NB4 (cell line): ENCODE data around the gene SIRPB2.

Experiments
- MAX ChIP-seq: IDR thresholded peaks from 2 replicates; pipeline ENCODE4 v1.6.1; 2011; ENCODE audit warnings: low read depth, low read length
- MYC ChIP-seq: IDR thresholded peaks from 2 replicates; pipeline ENCODE4 v1.6.1; 2011; ENCODE audit warnings: low read depth, low read length
- TF ChIP-seq, protein P1 (sequence below): IDR thresholded peaks from one replicate; pipeline ENCODE4 v1.5.1; 2012; ENCODE audit warnings: low read depth, low read length

- TF ChIP-seq, protein P1, sequence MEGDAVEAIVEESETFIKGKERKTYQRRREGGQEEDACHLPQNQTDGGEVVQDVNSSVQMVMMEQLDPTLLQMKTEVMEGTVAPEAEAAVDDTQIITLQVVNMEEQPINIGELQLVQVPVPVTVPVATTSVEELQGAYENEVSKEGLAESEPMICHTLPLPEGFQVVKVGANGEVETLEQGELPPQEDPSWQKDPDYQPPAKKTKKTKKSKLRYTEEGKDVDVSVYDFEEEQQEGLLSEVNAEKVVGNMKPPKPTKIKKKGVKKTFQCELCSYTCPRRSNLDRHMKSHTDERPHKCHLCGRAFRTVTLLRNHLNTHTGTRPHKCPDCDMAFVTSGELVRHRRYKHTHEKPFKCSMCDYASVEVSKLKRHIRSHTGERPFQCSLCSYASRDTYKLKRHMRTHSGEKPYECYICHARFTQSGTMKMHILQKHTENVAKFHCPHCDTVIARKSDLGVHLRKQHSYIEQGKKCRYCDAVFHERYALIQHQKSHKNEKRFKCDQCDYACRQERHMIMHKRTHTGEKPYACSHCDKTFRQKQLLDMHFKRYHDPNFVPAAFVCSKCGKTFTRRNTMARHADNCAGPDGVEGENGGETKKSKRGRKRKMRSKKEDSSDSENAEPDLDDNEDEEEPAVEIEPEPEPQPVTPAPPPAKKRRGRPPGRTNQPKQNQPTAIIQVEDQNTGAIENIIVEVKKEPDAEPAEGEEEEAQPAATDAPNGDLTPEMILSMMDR, result no peak
- no peak for TF ChIP-seq MAX
- TF ChIP-seq MYC, result no peak
Observed at GRCh38 chr20:1467082-1467354, 24.2 kb downstream of the SIRPB2 start.
